Measurements from ENCODE around the gene LRRTM4. TPM values are rescaled to one million over a fixed set of nuclear protein-coding genes. Genes with fewer than 3 reads are reported as not detected.

The LRRTM4 gene
- total RNA-seq, 1 experiment from 2014 or later, result 9.4 TPM

GRCh38 chr2:77566582-77566981, 44.4 kb upstream of the LRRTM4 start:
- Mint-ChIP-seq H3K27me3 (ENCODE audit: low read depth) (no peaks in the 10 kb centered on the region), H3K27ac (no peak overlapping the region), H3K9me3 (peaks cover 4% of the 10 kb centered on the region; the same call in 1 of the 2 replicates), H3K36me3 (no peaks in the 10 kb centered on the region), H3K4me1 (peaks cover 29% of the 10 kb centered on the region), H3K4me3 (no peak overlapping the region)
- ATAC-seq (no peak), DNase-seq (ENCODE audit: low spot score) (no peak)
- ChIA-PET CTCF (no interaction called here), POLR2A (no interaction called here)
- TF ChIP-seq E2F1 (CRISPR knock-in tag; IDR thresholded peaks at IDR 0.05), result no peak
- no peak for TF ChIP-seq ZNF263 (CRISPR knock-in tag; IDR thresholded peaks at IDR 0.05; ENCODE audit: low read depth)
- no peak for TF ChIP-seq IRF1 (CRISPR knock-in tag; IDR thresholded peaks at IDR 0.05)
- TF ChIP-seq ZNF425 (CRISPR knock-in tag; conservative IDR thresholded peaks at IDR 0.05), result no peak
- no peak for TF ChIP-seq ZNF512 (CRISPR knock-in tag; IDR thresholded peaks at IDR 0.05; ENCODE audit: borderline replicate concordance)
- no peak for TF ChIP-seq ERG (CRISPR knock-in tag; IDR thresholded peaks at IDR 0.05)
- no peak for TF ChIP-seq ZNF232 (CRISPR knock-in tag; IDR thresholded peaks at IDR 0.05)
- no peak for TF ChIP-seq NR3C1 (CRISPR knock-in tag; conservative IDR thresholded peaks at IDR 0.05; ENCODE audit: low read depth)
- TF ChIP-seq ETV6 (CRISPR knock-in tag; IDR thresholded peaks at IDR 0.05), result no peak
- TF ChIP-seq JAZF1 (CRISPR knock-in tag; IDR thresholded peaks at IDR 0.05), result no peak
- TF ChIP-seq ZNF219 (CRISPR knock-in tag; IDR thresholded peaks at IDR 0.05; ENCODE audit: borderline replicate concordance), result no peak
- TF ChIP-seq FOXK1 (CRISPR knock-in tag; IDR thresholded peaks at IDR 0.05), result no peak

- Mint-ChIP-seq H3K36me3 (no peaks in the 10 kb centered on the region), H3K9me3 (peaks cover 4% of the 10 kb centered on the region; the same call in 1 of the 2 replicates), H3K4me1 (peaks cover 26% of the 10 kb centered on the region), H3K4me3 (no peak overlapping the region), H3K27ac (no peak overlapping the region), H3K27me3 (ENCODE audit: low read depth) (no peaks in the 10 kb centered on the region)
- POLR2A ChIA-PET, result no interaction called here
- no peak for DNase-seq (ENCODE audit: low spot score)
- no peak for ATAC-seq
- TF ChIP-seq ZBTB43 (CRISPR knock-in tag; IDR thresholded peaks at IDR 0.05), result no peak
- TF ChIP-seq TEAD4 (CRISPR knock-in tag; IDR thresholded peaks at IDR 0.05), result no peak
- TF ChIP-seq FOXP4 (CRISPR knock-in tag; IDR thresholded peaks at IDR 0.05), result no peak
- TF ChIP-seq SMAD3 (CRISPR knock-in tag; IDR thresholded peaks at IDR 0.05; ENCODE audit: borderline replicate concordance), result no peak
- no peak for TF ChIP-seq IRF2 (CRISPR knock-in tag; IDR thresholded peaks at IDR 0.05; ENCODE audit: borderline replicate concordance, low read depth)
- TF ChIP-seq E2F5 (CRISPR knock-in tag; IDR thresholded peaks at IDR 0.05), result no peak
- no peak for TF ChIP-seq ETV6 (CRISPR knock-in tag; IDR thresholded peaks at IDR 0.05)
- TF ChIP-seq EMX1 (CRISPR knock-in tag; IDR thresholded peaks at IDR 0.05), result no peak
- TF ChIP-seq FOXJ3 (CRISPR knock-in tag; IDR thresholded peaks at IDR 0.05; ENCODE audit: borderline replicate concordance), result no peak
- TF ChIP-seq RELA (CRISPR knock-in tag; IDR thresholded peaks at IDR 0.05; ENCODE audit: borderline replicate concordance), result no peak
- CTCF ChIA-PET, result no interaction called here
Measured at GRCh38 chr2:77566131-77566530, 44.0 kb upstream of the LRRTM4 start.

Measured in WTC11 (cell line).